ENCODE measurements around the gene CHIT1. TPM values are rescaled to one million over a fixed set of nuclear protein-coding genes. Genes with fewer than 3 reads are reported as not detected.
A peak's percentile ranks its signal among the peaks of the same experiment; 100 is the strongest.

The CHIT1 gene
- total and polyA plus RNA-seq, 4 donors = 0.56 to 16.4 (median 1.7) TPM

DNA sequence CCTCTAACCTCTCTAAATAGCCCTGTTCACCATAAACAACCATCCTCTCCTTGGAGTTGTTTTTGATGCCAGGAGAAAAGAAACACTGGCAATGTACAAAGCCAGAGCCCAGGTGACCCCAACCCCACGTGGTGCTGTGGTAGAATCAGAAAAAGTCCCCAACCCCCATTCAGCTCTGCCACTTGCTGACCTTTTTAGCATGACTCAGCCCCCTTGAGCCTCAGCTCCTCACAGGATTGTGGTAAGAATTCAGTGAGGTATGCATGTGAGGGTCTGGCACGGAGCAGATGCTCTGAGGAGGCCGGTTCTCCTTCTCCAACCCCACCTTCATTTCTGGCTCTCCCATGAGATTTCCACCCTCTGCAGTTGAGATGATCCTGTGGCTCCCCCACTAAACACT is 31.8 kb downstream of the CHIT1 start:
- peaks cover 0 to 2% of the 10 kb centered on the region in 2 donors for H3K27me3 ChIP-seq (ENCODE audit: control insufficient read depth in 1 of 2, insufficient read depth in 2 of 2, low read length in 1 of 2)
- intact Hi-C loops (cut with DNase I) = no loop called here
- WGBS, 2 donors = 55% methylated on average over 3 of the region's 3 CpGs
- ATAC-seq (ENCODE audit: low FRiP score) = no peak
- H3K4me1 ChIP-seq (ENCODE audit: control insufficient read depth in 1 of 2, insufficient read depth in 2 of 2, low read length in 2 of 2) = no peaks in the 10 kb centered on the region
- no peaks in the 10 kb centered on the region for H3K36me3 ChIP-seq (ENCODE audit: control insufficient read depth in 1 of 2, insufficient read depth in 2 of 2, low read length in 1 of 2)
- H3K9me3 ChIP-seq (ENCODE audit: control insufficient read depth, low read length) = no peaks in the 10 kb centered on the region
- no peak overlapping the region for H3K4me3 ChIP-seq (ENCODE audit: low read length in 2 of 2)
- DNase-seq = peak in 1 of 2 donors; percentile 42
- no peak overlapping the region for H3K27ac ChIP-seq (ENCODE audit: low read depth in 1 of 2, low read length in 2 of 2)

DNA sequence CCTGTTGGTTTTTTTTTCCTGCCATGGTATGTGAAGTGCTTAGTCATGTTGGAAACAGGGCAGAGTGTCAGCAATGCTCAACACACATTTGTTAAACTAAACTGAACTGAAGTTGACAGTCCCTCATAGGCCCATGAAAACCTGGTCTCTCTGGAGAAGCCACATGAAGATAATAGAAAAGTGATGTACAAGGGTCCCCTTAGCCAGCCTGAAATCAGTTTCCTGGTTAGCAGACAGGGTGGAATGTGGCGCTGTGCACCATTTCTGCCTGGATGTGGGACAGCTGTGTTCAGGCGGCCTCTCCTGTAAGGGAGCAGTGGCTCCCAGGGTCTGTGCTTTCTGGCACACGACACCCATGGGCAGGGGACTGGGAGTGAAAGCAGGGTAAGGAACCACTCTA is 33.1 kb downstream of the CHIT1 start:
- no peaks in the 10 kb centered on the region for H3K4me1 ChIP-seq (ENCODE audit: control insufficient read depth in 1 of 2, insufficient read depth in 2 of 2, low read length in 2 of 2)
- no peaks in the 10 kb centered on the region for H3K9me3 ChIP-seq (ENCODE audit: control insufficient read depth, low read length)
- H3K36me3 ChIP-seq (ENCODE audit: control insufficient read depth in 1 of 2, insufficient read depth in 2 of 2, low read length in 1 of 2) = no peaks in the 10 kb centered on the region
- H3K4me3 ChIP-seq (ENCODE audit: low read length in 2 of 2) = no peak overlapping the region
- DNase-seq (peak in 1 of 2 donors; percentile 41), ATAC-seq (ENCODE audit: low FRiP score) (no peak)
- H3K27ac ChIP-seq (ENCODE audit: low read depth in 1 of 2, low read length in 2 of 2) = no peak overlapping the region
- peaks cover 0 to 2% of the 10 kb centered on the region in 2 donors for H3K27me3 ChIP-seq (ENCODE audit: control insufficient read depth in 1 of 2, insufficient read depth in 2 of 2, low read length in 1 of 2)
- 87 to 88% methylated on average over 3 of the region's 3 CpGs for WGBS, 2 donors
- intact Hi-C loops (cut with DNase I) = no loop called here

DNA sequence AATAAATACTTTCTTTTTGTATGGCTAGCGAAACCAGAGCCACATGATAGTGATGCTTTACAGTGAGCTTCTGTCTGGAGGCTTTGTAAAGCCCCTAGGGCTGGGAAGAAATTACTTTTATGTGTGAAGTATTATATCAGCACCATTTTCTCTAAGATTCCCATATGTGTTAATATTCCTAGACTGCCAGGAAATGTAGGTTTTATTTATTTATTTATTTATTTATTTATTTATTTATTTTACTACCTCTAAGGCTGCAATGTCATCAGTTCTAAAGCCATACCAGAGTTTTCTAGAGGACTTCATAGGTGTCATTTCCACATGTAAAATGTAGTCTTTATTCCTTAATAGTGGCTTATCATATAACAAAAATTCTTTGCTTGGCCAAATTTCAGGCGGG is 38.5 kb downstream of the CHIT1 start:
- DNase-seq (no peak), ATAC-seq (ENCODE audit: low FRiP score) (no peak)
- 97 to 99% methylated on average over 2 of the region's 2 CpGs for WGBS, 2 donors
- intact Hi-C loops (cut with DNase I) = no loop called here
- Histone ChIP-seq H3K4me1 (ENCODE audit: control insufficient read depth in 1 of 2, insufficient read depth in 2 of 2, low read length in 2 of 2) (no peaks in the 10 kb centered on the region), H3K4me3 (ENCODE audit: low read length in 2 of 2) (no peak overlapping the region), H3K9me3 (ENCODE audit: control insufficient read depth, low read length) (no peaks in the 10 kb centered on the region), H3K36me3 (ENCODE audit: control insufficient read depth in 1 of 2, insufficient read depth in 2 of 2, low read length in 1 of 2) (no peaks in the 10 kb centered on the region), H3K27me3 (ENCODE audit: control insufficient read depth in 1 of 2, insufficient read depth in 2 of 2, low read length in 1 of 2) (no peaks in the 10 kb centered on the region), H3K27ac (ENCODE audit: low read depth in 1 of 2, low read length in 2 of 2) (no peak overlapping the region)

DNA sequence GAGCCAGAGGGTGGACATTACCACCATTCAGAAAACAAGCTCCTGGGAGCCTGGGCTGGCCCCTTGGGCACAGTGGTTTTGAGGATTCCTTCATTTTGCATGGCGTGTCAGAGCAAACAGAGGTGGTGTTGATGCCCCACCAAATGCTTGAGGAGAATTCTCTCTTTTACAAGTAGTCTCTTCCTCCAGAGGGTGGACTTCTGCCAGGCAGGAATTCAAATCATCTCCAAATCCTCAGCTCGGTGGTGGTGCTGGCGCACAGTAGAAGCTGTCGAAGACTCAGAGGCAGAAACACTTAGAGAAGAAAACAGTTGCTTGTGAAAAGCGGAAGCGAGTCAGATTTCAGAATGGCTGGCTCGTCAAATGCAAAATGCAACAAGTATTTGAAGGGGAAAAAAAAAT is 39.5 kb downstream of the CHIT1 start:
- H3K27me3 ChIP-seq (ENCODE audit: control insufficient read depth in 1 of 2, insufficient read depth in 2 of 2, low read length in 1 of 2) = no peaks in the 10 kb centered on the region
- H3K4me1 ChIP-seq (ENCODE audit: control insufficient read depth in 1 of 2, insufficient read depth in 2 of 2, low read length in 2 of 2) = no peaks in the 10 kb centered on the region
- H3K9me3 ChIP-seq (ENCODE audit: control insufficient read depth, low read length) = no peaks in the 10 kb centered on the region
- WGBS, 2 donors = 65 to 80% methylated on average over 7 of the region's 7 CpGs
- ATAC-seq (ENCODE audit: low FRiP score) (no peak), DNase-seq (no peak)
- no peak overlapping the region for H3K27ac ChIP-seq (ENCODE audit: low read depth in 1 of 2, low read length in 2 of 2)
- H3K36me3 ChIP-seq (ENCODE audit: control insufficient read depth in 1 of 2, insufficient read depth in 2 of 2, low read length in 1 of 2) = no peaks in the 10 kb centered on the region
- no peak overlapping the region for H3K4me3 ChIP-seq (ENCODE audit: low read length in 2 of 2)
- intact Hi-C loops (cut with DNase I) = no loop called here

DNA sequence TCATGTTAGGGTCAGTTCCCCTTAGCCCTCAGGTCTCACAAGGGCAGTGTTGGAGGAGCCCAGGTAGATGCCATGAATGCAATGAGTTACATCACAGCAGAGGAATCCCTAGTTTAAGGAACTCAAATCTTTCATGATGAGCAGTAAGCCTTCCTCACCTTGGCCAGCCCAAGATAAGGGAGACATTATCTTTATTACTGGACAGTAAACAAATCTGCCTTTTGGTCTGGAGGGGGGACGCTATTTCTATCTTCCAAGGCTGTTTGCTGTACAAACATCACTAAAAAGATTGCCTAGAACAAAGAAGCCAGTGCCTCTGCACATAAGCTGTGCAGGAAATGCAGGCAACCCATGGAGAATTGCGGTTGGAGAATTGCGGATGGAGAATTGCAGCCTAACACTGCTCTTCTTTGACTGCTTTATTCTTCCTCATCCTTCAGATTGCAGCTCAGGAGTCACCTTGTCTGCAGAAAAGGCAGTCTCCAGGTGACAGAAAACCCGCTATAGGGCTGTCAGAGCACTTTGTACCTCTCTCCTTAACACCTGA is 40.7 kb downstream of the CHIT1 start:
- Histone ChIP-seq H3K27me3 (ENCODE audit: control insufficient read depth in 1 of 2, insufficient read depth in 2 of 2, low read length in 1 of 2) (no peaks in the 10 kb centered on the region), H3K36me3 (ENCODE audit: control insufficient read depth in 1 of 2, insufficient read depth in 2 of 2, low read length in 1 of 2) (no peaks in the 10 kb centered on the region), H3K9me3 (ENCODE audit: control insufficient read depth, low read length) (no peaks in the 10 kb centered on the region), H3K4me3 (ENCODE audit: low read length in 2 of 2) (no peak overlapping the region), H3K4me1 (ENCODE audit: control insufficient read depth in 1 of 2, insufficient read depth in 2 of 2, low read length in 2 of 2) (no peaks in the 10 kb centered on the region), H3K27ac (ENCODE audit: low read depth in 1 of 2, low read length in 2 of 2) (no peak overlapping the region)
- intact Hi-C loops (cut with DNase I) = no loop called here
- ATAC-seq (ENCODE audit: low FRiP score) = no peak
- no peak for DNase-seq
- 84 to 90% methylated on average over 4 of the region's 4 CpGs for WGBS, 2 donors

DNA sequence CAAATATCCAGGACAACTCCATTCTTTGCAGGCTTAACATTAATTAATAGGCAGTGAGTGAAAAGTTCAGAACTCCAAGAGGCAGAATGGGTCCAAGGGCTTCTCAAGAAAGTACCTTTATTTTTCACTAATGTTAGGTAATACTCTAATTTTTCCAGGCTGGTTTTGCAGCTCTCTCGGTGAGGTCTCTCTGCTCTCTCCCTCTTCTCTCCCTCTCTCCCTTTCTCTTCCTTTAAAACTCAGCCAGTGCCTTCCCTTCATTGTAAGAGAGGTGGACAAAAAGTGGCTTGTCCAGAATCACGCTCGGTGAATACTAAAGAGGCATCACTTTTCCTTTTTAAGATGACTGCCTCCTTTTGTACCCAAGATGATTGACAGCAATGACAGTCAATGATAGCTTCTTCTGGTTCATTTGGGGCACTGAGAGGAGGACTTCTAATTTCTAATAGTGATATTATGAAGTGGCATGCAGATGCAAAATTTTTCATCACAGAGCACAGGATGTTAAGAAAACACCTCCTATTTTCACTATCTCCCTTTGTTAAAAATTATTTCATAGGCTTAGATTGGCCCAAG is 41.7 kb downstream of the CHIT1 start:
- Histone ChIP-seq H3K27me3 (ENCODE audit: control insufficient read depth in 1 of 2, insufficient read depth in 2 of 2, low read length in 1 of 2) (no peaks in the 10 kb centered on the region), H3K36me3 (ENCODE audit: control insufficient read depth in 1 of 2, insufficient read depth in 2 of 2, low read length in 1 of 2) (no peaks in the 10 kb centered on the region), H3K9me3 (ENCODE audit: control insufficient read depth, low read length) (no peaks in the 10 kb centered on the region), H3K4me3 (ENCODE audit: low read length in 2 of 2) (no peak overlapping the region), H3K27ac (ENCODE audit: low read depth in 1 of 2, low read length in 2 of 2) (no peak overlapping the region), H3K4me1 (ENCODE audit: control insufficient read depth in 1 of 2, insufficient read depth in 2 of 2, low read length in 2 of 2) (no peaks in the 10 kb centered on the region)
- intact Hi-C loops (cut with DNase I) = no loop called here
- ATAC-seq (ENCODE audit: low FRiP score) = no peak
- DNase-seq = no peak
- WGBS, 2 donors = 71 to 90% methylated on average over 3 of the region's 3 CpGs

DNA sequence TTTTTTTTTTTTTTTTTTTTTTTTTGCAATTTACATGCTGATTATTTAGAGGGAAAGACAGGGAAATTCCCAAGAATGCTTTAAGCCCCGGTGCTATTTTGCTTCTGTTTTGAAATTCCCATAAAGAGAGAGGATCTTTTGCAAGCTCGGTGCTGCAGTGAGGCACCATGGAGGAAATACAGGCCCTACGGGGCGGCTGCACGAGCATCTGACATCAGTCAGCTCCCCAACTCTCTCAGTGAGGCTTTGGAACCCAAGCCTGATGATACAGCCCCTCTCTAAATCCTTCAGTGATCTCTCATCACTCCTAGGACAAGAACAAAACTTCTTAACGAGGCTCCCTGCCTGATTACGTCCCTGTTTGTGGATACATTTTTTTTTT is 42.2 kb downstream of the CHIT1 start:
- Histone ChIP-seq H3K27ac (ENCODE audit: low read depth in 1 of 2, low read length in 2 of 2) (no peak overlapping the region), H3K27me3 (ENCODE audit: control insufficient read depth in 1 of 2, insufficient read depth in 2 of 2, low read length in 1 of 2) (no peaks in the 10 kb centered on the region), H3K9me3 (ENCODE audit: control insufficient read depth, low read length) (no peaks in the 10 kb centered on the region), H3K4me3 (ENCODE audit: low read length in 2 of 2) (no peak overlapping the region), H3K4me1 (ENCODE audit: control insufficient read depth in 1 of 2, insufficient read depth in 2 of 2, low read length in 2 of 2) (no peaks in the 10 kb centered on the region), H3K36me3 (ENCODE audit: control insufficient read depth in 1 of 2, insufficient read depth in 2 of 2, low read length in 1 of 2) (no peaks in the 10 kb centered on the region)
- DNase-seq (no peak), ATAC-seq (ENCODE audit: low FRiP score) (no peak)
- 71 to 73% methylated on average over 7 of the region's 7 CpGs for WGBS, 2 donors
- intact Hi-C loops (cut with DNase I) = no loop called here

DNA sequence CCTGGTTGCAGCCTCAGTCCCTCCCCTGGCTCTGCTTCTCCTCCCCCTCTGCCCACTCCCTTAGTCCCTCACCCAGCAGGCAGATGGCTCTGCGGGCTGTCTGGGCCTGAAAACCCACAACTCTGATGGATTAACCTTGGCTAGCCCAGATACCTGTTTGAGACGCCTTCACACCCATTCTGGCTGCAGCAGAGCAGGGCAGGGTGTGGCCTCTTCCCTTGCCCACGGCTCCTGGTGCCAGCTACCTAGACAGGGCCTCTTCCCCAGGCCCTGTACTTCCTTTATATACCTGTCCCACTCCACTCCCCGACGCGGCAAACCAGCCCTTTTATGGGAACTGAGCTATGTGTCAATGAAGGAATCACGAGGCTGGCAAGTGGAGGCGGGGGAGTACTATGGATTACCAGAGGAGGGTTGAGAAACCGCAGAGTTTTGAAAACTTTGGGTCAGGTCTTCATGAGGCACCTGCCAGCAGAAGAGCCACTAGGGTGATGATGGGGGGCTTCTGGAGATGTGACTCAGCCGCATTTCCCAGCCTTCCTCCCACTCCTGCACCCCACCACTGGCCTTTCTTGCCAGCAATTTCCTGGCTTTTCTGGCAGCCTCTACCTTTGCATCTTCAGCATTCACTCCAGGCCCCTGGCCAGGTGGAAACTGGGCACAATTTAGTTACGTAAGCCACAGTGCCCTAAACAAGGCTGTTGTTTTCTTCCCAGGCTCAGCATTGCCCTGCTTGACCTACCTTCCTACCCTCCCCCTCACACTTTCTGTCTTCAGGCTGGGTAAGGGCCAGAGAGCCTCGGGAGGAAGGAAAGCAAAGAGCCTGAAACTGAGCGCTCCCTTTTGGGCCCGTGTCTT is 42.8 kb downstream of the CHIT1 start, which contains the start of gene CHI3L1:
Gene CHI3L1, minus strand, starts transcription at position 259 of the 858 bp plus-strand sequence. Its CDS starts 81 bp downstream, at position 178.
- H3K27ac ChIP-seq (ENCODE audit: low read depth in 1 of 2, low read length in 2 of 2) = no peak within 1 kb of the TSS
- H3K9me3 ChIP-seq (ENCODE audit: control insufficient read depth, low read length) = no peaks in the 10 kb centered on the region
- ATAC-seq (ENCODE audit: low FRiP score) = peak; percentile 15
- WGBS, 2 donors = 51 to 53% methylated on average over 14 of the region's 14 CpGs
- DNase-seq = peak in 1 of 2 donors; percentile 72
- H3K4me3 ChIP-seq (ENCODE audit: low read length in 2 of 2) = no peak within 1 kb of the TSS
- H3K36me3 ChIP-seq (ENCODE audit: control insufficient read depth in 1 of 2, insufficient read depth in 2 of 2, low read length in 1 of 2) = no peaks in the 10 kb centered on the region
- H3K4me1 ChIP-seq (ENCODE audit: control insufficient read depth in 1 of 2, insufficient read depth in 2 of 2, low read length in 2 of 2) = no peaks in the 10 kb centered on the region
- intact Hi-C loops (cut with DNase I) = no loop called here
- H3K27me3 ChIP-seq (ENCODE audit: control insufficient read depth in 1 of 2, insufficient read depth in 2 of 2, low read length in 1 of 2) = no peaks in the 10 kb centered on the region

DNA sequence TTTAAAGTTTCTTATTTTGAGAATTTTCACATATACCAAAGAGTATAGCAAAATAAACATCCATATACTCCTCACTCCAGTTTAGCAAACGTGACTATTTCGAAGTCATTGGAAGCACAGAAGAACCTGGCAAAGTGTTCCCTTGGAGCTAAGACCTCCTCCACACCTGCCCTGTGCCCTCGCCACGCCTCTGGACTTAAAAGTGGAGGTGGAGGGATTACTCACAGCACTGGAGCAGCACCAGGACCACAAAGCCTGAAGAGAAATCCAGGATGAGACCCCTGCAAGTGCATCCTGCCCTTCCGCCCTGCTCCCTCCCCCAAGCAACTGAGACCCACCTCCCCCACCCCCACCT is 43.4 kb downstream of the CHIT1 start:
- Histone ChIP-seq H3K27ac (ENCODE audit: low read depth in 1 of 2, low read length in 2 of 2) (no peak overlapping the region), H3K27me3 (ENCODE audit: control insufficient read depth in 1 of 2, insufficient read depth in 2 of 2, low read length in 1 of 2) (no peaks in the 10 kb centered on the region), H3K9me3 (ENCODE audit: control insufficient read depth, low read length) (no peaks in the 10 kb centered on the region), H3K36me3 (ENCODE audit: control insufficient read depth in 1 of 2, insufficient read depth in 2 of 2, low read length in 1 of 2) (no peaks in the 10 kb centered on the region), H3K4me3 (ENCODE audit: low read length in 2 of 2) (no peak overlapping the region), H3K4me1 (ENCODE audit: control insufficient read depth in 1 of 2, insufficient read depth in 2 of 2, low read length in 2 of 2) (no peaks in the 10 kb centered on the region)
- ATAC-seq (ENCODE audit: low FRiP score) (no peak), DNase-seq (no peak)
- WGBS, 2 donors = 90 to 92% methylated on average over 5 of the region's 5 CpGs
- intact Hi-C loops (cut with DNase I) = no loop called here

Data from aorta (tissue), 5 donors.